KMS-11 (cell line): ENCODE data around the gene TAF3.

ENCODE experiments used
- H2AFZ ChIP-seq: fragments of 200-600 bp; sonication (generic); 2 replicates; pipeline ENCODE4 v1.6.1; 2016; ENCODE audit warnings: antibody characterized with exemption, mixed run types, low read depth
- H3K27ac ChIP-seq: fragments of 200-600 bp; sonication (generic); 2 replicates; pipeline ENCODE4 v1.6.1; 2016; ENCODE audit warnings: mild to moderate bottlenecking, mixed run types
- H3K27me3 ChIP-seq: fragments of 200-600 bp; sonication (generic); 2 replicates; pipeline ENCODE4 v1.6.1; 2017; ENCODE audit warnings: mild to moderate bottlenecking, low read depth, mixed run types, moderate library complexity; ENCODE audit not compliant: insufficient read depth
- H3K36me3 ChIP-seq: fragments of 200-600 bp; sonication (generic); 2 replicates; pipeline ENCODE4 v1.6.1; 2017; ENCODE audit warnings: mild to moderate bottlenecking, mixed run types; ENCODE audit not compliant: insufficient read depth
- H3K4me1 ChIP-seq: fragments of 200-600 bp; sonication (generic); 2 replicates; pipeline ENCODE4 v1.6.1; 2016; ENCODE audit warnings: mild to moderate bottlenecking, low read depth, mixed run types; ENCODE audit not compliant: poor library complexity, severe bottlenecking
- H3K4me2 ChIP-seq: fragments of 200-600 bp; sonication (generic); 2 replicates; pipeline ENCODE4 v1.7.0; 2016; ENCODE audit warnings: mild to moderate bottlenecking, mixed run types
- H3K4me3 ChIP-seq: fragments of 200-600 bp; sonication (generic); IDR thresholded peaks from 2 replicates; pipeline ENCODE4 v1.6.1; 2017; ENCODE audit warnings: low read depth, low read length, mixed read lengths; ENCODE audit not compliant: insufficient read depth
- H3K79me2 ChIP-seq: fragments of 200-600 bp; sonication (generic); 2 replicates; pipeline ENCODE4 v1.6.1; 2016; ENCODE audit warnings: low read depth, mixed run types; ENCODE audit not compliant: insufficient read depth
- H3K9ac ChIP-seq: fragments of 200-600 bp; sonication (generic); 2 replicates; pipeline ENCODE4 v1.6.1; 2016; ENCODE audit warnings: mild to moderate bottlenecking, mixed run types
- H4K20me1 ChIP-seq: fragments of 200-600 bp; sonication (generic); 2 replicates; pipeline ENCODE4 v1.6.1; 2016; ENCODE audit warnings: mild to moderate bottlenecking, mixed run types; ENCODE audit not compliant: insufficient read depth
- TF ChIP-seq, protein P1 (sequence below): fragments of 200-600 bp; sonication (generic); conservative IDR thresholded peaks from 2 replicates; pipeline ENCODE4 v1.6.1; 2017; ENCODE audit warnings: low read depth, mild to moderate bottlenecking, antibody characterized with exemption, low read length, moderate library complexity, mixed read lengths

The TAF3 gene

DNA sequence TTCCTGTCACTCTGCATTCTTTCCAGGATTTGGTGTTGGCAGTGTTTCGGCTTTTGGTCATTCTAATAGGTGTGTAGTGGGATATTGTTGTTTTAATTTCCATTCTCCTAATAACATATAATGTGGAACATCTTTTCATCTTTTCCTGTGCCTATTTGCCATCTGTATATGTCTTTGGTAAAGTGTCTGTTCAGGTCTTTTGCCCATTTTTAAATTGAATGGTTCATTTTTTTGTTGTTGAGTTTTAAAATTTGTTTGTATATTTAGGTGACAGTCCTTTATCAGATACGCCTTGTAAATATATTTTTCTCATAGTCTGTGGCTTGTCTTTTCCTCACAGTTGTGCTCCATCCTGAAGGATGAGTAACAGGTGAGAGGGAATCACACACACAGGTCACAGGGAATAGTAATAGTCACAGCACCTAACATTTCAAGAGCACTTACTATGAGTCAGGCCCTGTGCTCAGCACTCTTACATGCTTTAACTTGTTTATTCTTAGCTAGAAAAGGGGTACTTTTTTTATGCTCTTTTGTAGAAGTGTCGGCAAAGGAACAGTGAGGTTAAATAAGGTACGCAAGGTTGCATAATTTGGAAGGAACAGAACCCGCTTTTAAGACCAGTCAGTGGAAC, 119.1 kb downstream of the TAF3 start:
- Histone ChIP-seq H3K36me3 (no peaks in the 10 kb centered on the region), H3K4me3 (no peak overlapping the region), H3K4me2 (no peak overlapping the region), H3K27me3 (no peaks in the 10 kb centered on the region), H3K27ac (no peak overlapping the region), H2AFZ (no peak overlapping the region), H3K4me1 (peaks cover 11% of the 10 kb centered on the region), H4K20me1 (no peaks in the 10 kb centered on the region), H3K9ac (no peak overlapping the region), H3K79me2 (peaks cover 5% of the 10 kb centered on the region; the same call in 1 of the 2 replicates)
- TF ChIP-seq, protein P1, sequence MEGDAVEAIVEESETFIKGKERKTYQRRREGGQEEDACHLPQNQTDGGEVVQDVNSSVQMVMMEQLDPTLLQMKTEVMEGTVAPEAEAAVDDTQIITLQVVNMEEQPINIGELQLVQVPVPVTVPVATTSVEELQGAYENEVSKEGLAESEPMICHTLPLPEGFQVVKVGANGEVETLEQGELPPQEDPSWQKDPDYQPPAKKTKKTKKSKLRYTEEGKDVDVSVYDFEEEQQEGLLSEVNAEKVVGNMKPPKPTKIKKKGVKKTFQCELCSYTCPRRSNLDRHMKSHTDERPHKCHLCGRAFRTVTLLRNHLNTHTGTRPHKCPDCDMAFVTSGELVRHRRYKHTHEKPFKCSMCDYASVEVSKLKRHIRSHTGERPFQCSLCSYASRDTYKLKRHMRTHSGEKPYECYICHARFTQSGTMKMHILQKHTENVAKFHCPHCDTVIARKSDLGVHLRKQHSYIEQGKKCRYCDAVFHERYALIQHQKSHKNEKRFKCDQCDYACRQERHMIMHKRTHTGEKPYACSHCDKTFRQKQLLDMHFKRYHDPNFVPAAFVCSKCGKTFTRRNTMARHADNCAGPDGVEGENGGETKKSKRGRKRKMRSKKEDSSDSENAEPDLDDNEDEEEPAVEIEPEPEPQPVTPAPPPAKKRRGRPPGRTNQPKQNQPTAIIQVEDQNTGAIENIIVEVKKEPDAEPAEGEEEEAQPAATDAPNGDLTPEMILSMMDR, result no peak

DNA sequence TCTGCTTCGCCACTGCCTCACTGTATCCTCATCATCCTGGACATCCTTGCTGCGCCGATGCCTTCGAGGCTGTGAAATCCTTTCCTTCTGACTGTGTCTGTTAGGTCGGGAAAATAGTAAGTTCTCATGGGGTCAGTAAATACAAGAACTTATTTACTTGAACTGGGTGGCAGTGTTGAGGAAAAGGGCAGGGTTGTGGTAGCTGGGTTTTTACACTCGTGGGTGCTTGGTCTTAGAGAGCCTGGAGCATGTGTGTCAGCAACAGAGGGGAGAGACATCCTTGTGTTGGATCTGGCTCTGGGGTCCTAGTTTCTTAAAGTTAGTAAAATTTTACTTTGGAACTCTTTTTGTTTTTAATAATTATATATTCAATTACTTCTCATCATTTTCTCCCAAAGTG, 123.3 kb downstream of the TAF3 start:
- Histone ChIP-seq H3K4me3 (no peak overlapping the region), H2AFZ (no peak overlapping the region), H3K9ac (no peak overlapping the region), H4K20me1 (no peaks in the 10 kb centered on the region), H3K4me1 (peaks cover 11% of the 10 kb centered on the region), H3K79me2 (no peaks in the 10 kb centered on the region), H3K36me3 (no peaks in the 10 kb centered on the region), H3K4me2 (no peak overlapping the region), H3K27ac (no peak overlapping the region), H3K27me3 (no peaks in the 10 kb centered on the region)
- TF ChIP-seq, protein P1, result no peak

DNA sequence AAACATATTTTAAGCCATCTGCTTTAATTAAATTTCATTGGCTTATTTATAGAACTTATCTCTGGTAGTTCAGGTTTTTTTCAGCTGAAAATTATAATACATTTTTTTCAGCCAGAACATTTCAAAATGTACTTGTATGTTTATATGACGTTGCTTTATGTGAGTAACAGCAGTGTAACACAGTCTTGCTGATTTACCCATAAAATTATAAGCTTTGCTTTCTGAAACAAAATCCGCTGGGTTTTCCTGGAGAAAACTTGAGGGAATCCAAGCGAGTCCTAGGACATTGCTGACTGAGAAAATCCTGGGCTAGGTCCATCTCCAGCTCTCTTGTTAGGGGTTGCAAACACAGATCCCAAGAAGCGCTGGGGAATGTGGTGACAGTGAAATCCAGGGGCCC, 124.0 kb downstream of the TAF3 start:
- H3K4me3 ChIP-seq, result no peak overlapping the region
- H3K4me1 ChIP-seq, result peaks cover 11% of the 10 kb centered on the region
- H2AFZ ChIP-seq, result no peak overlapping the region
- no peak overlapping the region for H3K9ac ChIP-seq
- no peak overlapping the region for H3K4me2 ChIP-seq
- TF ChIP-seq, protein P1, result no peak
- H3K79me2 ChIP-seq, result no peaks in the 10 kb centered on the region
- H4K20me1 ChIP-seq, result no peaks in the 10 kb centered on the region
- H3K36me3 ChIP-seq, result no peaks in the 10 kb centered on the region
- H3K27me3 ChIP-seq, result no peaks in the 10 kb centered on the region
- H3K27ac ChIP-seq, result no peak overlapping the region

DNA sequence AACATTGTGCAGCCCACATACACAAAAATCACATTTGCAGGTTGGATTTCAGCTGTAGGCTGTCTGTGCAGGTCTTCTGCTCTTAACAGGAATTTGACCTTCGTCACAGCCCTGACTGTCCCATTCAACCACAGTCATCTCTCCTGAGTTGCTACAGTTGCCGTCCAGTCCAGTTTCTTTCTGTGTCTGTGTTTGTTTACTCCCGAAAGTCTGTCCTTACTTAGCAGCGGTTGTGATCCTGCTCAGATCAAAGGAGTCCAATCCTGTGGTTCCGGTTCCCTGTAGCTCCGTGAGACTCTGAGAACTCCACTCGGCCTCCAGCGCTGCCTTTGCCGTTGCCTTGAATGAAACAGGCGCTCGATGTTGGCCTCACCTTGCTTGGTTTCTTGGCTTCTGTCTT, 124.6 kb downstream of the TAF3 start:
- no peaks in the 10 kb centered on the region for H4K20me1 ChIP-seq
- H3K27ac ChIP-seq, result no peak overlapping the region
- TF ChIP-seq, protein P1, result no peak
- no peaks in the 10 kb centered on the region for H3K79me2 ChIP-seq
- H3K4me3 ChIP-seq, result no peak overlapping the region
- H3K4me2 ChIP-seq, result no peak overlapping the region
- H3K27me3 ChIP-seq, result no peaks in the 10 kb centered on the region
- H2AFZ ChIP-seq, result no peak overlapping the region
- H3K9ac ChIP-seq, result no peak overlapping the region
- peaks cover 7% of the 10 kb centered on the region for H3K4me1 ChIP-seq
- no peaks in the 10 kb centered on the region for H3K36me3 ChIP-seq

DNA sequence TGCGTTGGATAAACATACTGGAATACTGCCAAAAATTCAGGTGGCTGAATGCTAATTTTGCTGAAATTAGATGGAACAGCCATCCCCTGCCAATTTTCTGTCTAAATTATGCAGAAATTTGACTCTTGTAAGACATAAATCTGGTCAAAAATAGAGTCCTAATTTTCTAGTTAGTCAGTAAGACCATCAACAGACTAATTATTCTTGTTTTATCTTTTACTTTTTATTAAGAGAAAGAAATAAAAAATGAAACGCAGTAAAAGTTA, 125.8 kb downstream of the TAF3 start:
- no peaks in the 10 kb centered on the region for H3K4me1 ChIP-seq
- H3K27me3 ChIP-seq, result no peaks in the 10 kb centered on the region
- no peak overlapping the region for H2AFZ ChIP-seq
- H3K27ac ChIP-seq, result no peak overlapping the region
- H3K9ac ChIP-seq, result no peak overlapping the region
- no peak overlapping the region for H3K4me3 ChIP-seq
- TF ChIP-seq, protein P1, result no peak
- no peak overlapping the region for H3K4me2 ChIP-seq
- H4K20me1 ChIP-seq, result no peaks in the 10 kb centered on the region
- H3K79me2 ChIP-seq, result no peaks in the 10 kb centered on the region
- no peaks in the 10 kb centered on the region for H3K36me3 ChIP-seq
